Measurements from ENCODE around the gene IARS2.

IARS2 gene

GRCh38 chr1:220170836-220171526 is 77.0 kb downstream of the IARS2 start:
- TF ChIP-seq ELF4 (IDR thresholded peaks at IDR 0.05) (no peak), BHLHE40 (IDR thresholded peaks at IDR 0.05; ENCODE audit: borderline replicate concordance) (no peak)
- POLR2A ChIA-PET = no interaction called here
- CTCF ChIA-PET = no interaction called here
- no peak for DNase-seq (ENCODE audit: extremely low spot score)

DNA sequence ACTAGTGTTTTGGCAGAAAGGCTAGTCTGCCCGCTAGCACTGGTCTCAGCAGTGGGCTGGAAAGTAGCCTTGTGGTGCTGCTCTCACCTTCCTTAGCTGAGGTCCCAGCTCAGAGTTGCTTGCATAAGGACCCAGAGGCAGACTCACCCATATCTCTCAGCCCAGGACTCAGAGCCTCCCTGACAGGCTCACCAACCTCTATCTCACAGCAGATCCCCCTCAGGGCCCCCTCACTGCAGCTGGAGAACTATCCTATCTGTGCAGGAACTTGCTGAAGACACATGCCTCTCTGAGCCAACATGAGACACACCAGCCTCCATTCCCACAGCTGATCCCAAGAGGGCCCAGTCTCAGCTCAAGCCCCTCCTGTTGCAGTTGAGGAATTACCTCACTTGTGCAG is 82.6 kb downstream of the IARS2 start:
- ChIA-PET POLR2A (no interaction called here), CTCF (no interaction called here)
- TF ChIP-seq TARDBP (IDR thresholded peaks at IDR 0.05) (no peak), SUZ12 (IDR thresholded peaks at IDR 0.05) (no peak), BHLHE40 (IDR thresholded peaks at IDR 0.05; ENCODE audit: borderline replicate concordance) (no peak), HDGF (IDR thresholded peaks at IDR 0.05; ENCODE audit: borderline replicate concordance) (no peak), ARNT (IDR thresholded peaks at IDR 0.05) (no peak), FOXK2 (IDR thresholded peaks at IDR 0.05) (no peak), PKNOX1 (IDR thresholded peaks at IDR 0.05) (no peak), FOXA1 (IDR thresholded peaks at IDR 0.05) (no peak), ZNF384 (IDR thresholded peaks at IDR 0.05) (no peak), CTBP1 (IDR thresholded peaks at IDR 0.05; ENCODE audit: borderline replicate concordance) (no peak), SP1 (IDR thresholded peaks at IDR 0.05) (no peak), L3MBTL2 (conservative IDR thresholded peaks at IDR 0.05) (no peak), NFRKB (IDR thresholded peaks at IDR 0.05) (no peak), LEF1 (IDR thresholded peaks at IDR 0.05; ENCODE audit: borderline replicate concordance) (no peak), FOXM1 (IDR thresholded peaks at IDR 0.05; ENCODE audit: borderline replicate concordance) (no peak), ELF4 (IDR thresholded peaks at IDR 0.05) (no peak)
- DNase-seq (ENCODE audit: extremely low spot score) = no peak

DNA sequence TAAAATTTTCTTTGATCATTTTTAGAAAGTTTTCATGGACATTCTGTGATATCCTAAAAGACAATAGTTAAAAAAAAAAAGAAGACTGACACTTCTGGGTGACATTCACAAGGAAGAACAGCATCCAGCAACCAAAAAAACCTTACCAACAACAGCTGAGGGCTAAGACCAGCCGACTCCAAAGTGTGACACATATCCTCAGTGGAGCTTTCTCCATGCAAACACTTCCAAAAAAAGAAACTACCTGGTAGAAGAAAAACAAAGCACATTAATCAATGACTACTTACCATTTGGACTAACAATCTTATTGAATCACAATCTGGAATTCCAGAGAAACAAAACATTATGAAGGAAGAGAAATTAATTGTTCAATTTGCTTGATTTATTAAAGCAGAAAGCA is 88.2 kb downstream of the IARS2 start:
- POLR2A ChIA-PET = no interaction called here
- TF ChIP-seq ELF4 (IDR thresholded peaks at IDR 0.05) = no peak
- TF ChIP-seq NFRKB (IDR thresholded peaks at IDR 0.05) = no peak
- TF ChIP-seq L3MBTL2 (conservative IDR thresholded peaks at IDR 0.05) = no peak
- no peak for TF ChIP-seq SUZ12 (IDR thresholded peaks at IDR 0.05)
- TF ChIP-seq BHLHE40 (IDR thresholded peaks at IDR 0.05; ENCODE audit: borderline replicate concordance) = no peak
- no peak for TF ChIP-seq LEF1 (IDR thresholded peaks at IDR 0.05; ENCODE audit: borderline replicate concordance)
- no peak for TF ChIP-seq FOXA1 (IDR thresholded peaks at IDR 0.05)
- TF ChIP-seq ARNT (IDR thresholded peaks at IDR 0.05) = no peak
- TF ChIP-seq FOXM1 (IDR thresholded peaks at IDR 0.05; ENCODE audit: borderline replicate concordance) = no peak
- no peak for TF ChIP-seq PKNOX1 (IDR thresholded peaks at IDR 0.05)
- TF ChIP-seq ZNF384 (IDR thresholded peaks at IDR 0.05) = no peak
- no peak for TF ChIP-seq CTBP1 (IDR thresholded peaks at IDR 0.05; ENCODE audit: borderline replicate concordance)
- TF ChIP-seq FOXK2 (IDR thresholded peaks at IDR 0.05) = no peak
- TF ChIP-seq SP1 (IDR thresholded peaks at IDR 0.05) = no peak
- TF ChIP-seq HDGF (IDR thresholded peaks at IDR 0.05; ENCODE audit: borderline replicate concordance) = no peak
- TF ChIP-seq TARDBP (IDR thresholded peaks at IDR 0.05) = no peak
- DNase-seq (ENCODE audit: extremely low spot score) = no peak
- CTCF ChIA-PET = no interaction called here

GRCh38 chr1:220182656-220183055 is 88.7 kb downstream of the IARS2 start:
- no peak for DNase-seq (ENCODE audit: extremely low spot score)
- POLR2A ChIA-PET = no interaction called here
- CTCF ChIA-PET = no interaction called here
- TF ChIP-seq NFRKB (IDR thresholded peaks at IDR 0.05) (no peak), L3MBTL2 (conservative IDR thresholded peaks at IDR 0.05) (no peak), ZNF384 (IDR thresholded peaks at IDR 0.05) (no peak), CTBP1 (IDR thresholded peaks at IDR 0.05; ENCODE audit: borderline replicate concordance) (no peak), ARNT (IDR thresholded peaks at IDR 0.05) (no peak), TARDBP (IDR thresholded peaks at IDR 0.05) (no peak), LEF1 (IDR thresholded peaks at IDR 0.05; ENCODE audit: borderline replicate concordance) (no peak), SP1 (IDR thresholded peaks at IDR 0.05) (no peak), FOXK2 (IDR thresholded peaks at IDR 0.05) (no peak), PKNOX1 (IDR thresholded peaks at IDR 0.05) (no peak)

DNA sequence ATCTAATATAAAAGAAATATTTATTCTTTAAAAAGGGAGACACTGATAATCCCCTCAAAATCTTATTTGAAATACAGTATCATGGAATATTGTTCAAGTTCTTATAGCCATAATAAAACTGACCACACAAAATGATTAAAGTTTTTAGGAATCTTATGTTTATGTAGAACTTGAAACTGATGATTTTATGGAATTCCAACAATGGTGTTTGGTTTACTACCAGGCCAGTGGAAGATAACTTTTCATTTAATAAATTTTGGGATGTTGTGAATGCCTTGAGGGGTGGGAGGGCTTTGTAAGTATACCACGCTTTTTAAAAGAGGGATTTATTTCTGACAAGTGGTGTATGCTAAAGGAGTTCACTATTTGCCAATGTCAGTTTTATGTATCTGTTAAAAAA is 90.6 kb downstream of the IARS2 start:
- TF ChIP-seq FOXK2 (IDR thresholded peaks at IDR 0.05) (no peak), ARNT (IDR thresholded peaks at IDR 0.05) (no peak), NFRKB (IDR thresholded peaks at IDR 0.05) (no peak), LEF1 (IDR thresholded peaks at IDR 0.05; ENCODE audit: borderline replicate concordance) (no peak), TARDBP (IDR thresholded peaks at IDR 0.05) (no peak), FOXA1 (IDR thresholded peaks at IDR 0.05) (no peak), PKNOX1 (IDR thresholded peaks at IDR 0.05) (no peak), CTBP1 (IDR thresholded peaks at IDR 0.05; ENCODE audit: borderline replicate concordance) (no peak), FOXM1 (IDR thresholded peaks at IDR 0.05; ENCODE audit: borderline replicate concordance) (no peak), ELF4 (IDR thresholded peaks at IDR 0.05) (no peak), ZNF384 (IDR thresholded peaks at IDR 0.05) (no peak), SUZ12 (IDR thresholded peaks at IDR 0.05) (no peak), SP1 (IDR thresholded peaks at IDR 0.05) (no peak)
- no peak for DNase-seq (ENCODE audit: extremely low spot score)
- POLR2A ChIA-PET = no interaction called here
- CTCF ChIA-PET = no interaction called here

DNA sequence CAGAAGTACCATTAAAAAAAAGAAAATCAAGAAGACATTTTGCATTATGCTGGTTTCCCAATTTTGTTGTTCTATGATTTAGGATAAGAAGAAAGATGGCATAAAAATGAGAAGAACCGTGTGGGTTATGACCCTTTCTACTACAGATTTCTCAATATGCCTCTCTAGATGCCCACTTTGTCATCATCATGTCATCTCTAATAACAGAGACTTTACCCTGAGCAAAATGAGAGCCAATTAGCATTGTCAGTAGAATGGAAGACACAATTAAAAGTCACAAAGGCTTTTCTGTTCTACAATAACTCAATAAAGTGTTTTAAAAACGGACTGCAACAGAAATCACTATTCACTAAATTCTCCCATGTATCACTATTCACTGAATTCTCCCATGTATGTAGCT is 92.8 kb downstream of the IARS2 start:
- POLR2A ChIA-PET = no interaction called here
- no peak for TF ChIP-seq NFRKB (IDR thresholded peaks at IDR 0.05)
- CTCF ChIA-PET = no interaction called here
- no peak for DNase-seq (ENCODE audit: extremely low spot score)
